NCI-H2171 treated with DMSO at 0.1 percent for 48 hours (cell line): Measurements from ENCODE around the gene KLF13.

Experiments used
- DNase-seq: peaks from one replicate; lab custom pipeline; 2025; lab: John Stamatoyannopoulos, UW

The KLF13 gene

GRCh38 chr15:31332681-31333071 is 6.0 kb downstream of the KLF13 start:
- DNase-seq = no peak

- DNase-seq = no peak
These were observed 6.5 kb downstream of the KLF13 start for GRCh38 chr15:31333119-31333518.

GRCh38 chr15:31333820-31334219 is 7.2 kb downstream of the KLF13 start:
- DNase-seq = no peak

GRCh38 chr15:31335989-31336592 is 9.5 kb downstream of the KLF13 start:
- no peak for DNase-seq

GRCh38 chr15:31336593-31337295 is 10.1 kb downstream of the KLF13 start:
- no peak for DNase-seq

GRCh38 chr15:31337352-31338031 is 10.9 kb downstream of the KLF13 start:
- no peak for DNase-seq

- DNase-seq = peak; percentile 43
These were observed 11.8 kb downstream of the KLF13 start for GRCh38 chr15:31338318-31338878.

- DNase-seq = peak; percentile 91
These were observed 12.4 kb downstream of the KLF13 start for GRCh38 chr15:31338879-31339557.

- DNase-seq = no peak
These were observed 12.9 kb downstream of the KLF13 start for GRCh38 chr15:31339558-31339895.

- DNase-seq = no peak
These were observed 13.4 kb downstream of the KLF13 start for GRCh38 chr15:31340047-31340446.

GRCh38 chr15:31340592-31340991 is 14.0 kb downstream of the KLF13 start:
- DNase-seq = no peak

GRCh38 chr15:31341071-31341470 is 14.4 kb downstream of the KLF13 start:
- DNase-seq = no peak

GRCh38 chr15:31341496-31342195 is 15.0 kb downstream of the KLF13 start:
- peak; percentile 58 for DNase-seq

GRCh38 chr15:31342381-31342780 is 15.7 kb downstream of the KLF13 start:
- DNase-seq = no peak

GRCh38 chr15:31342781-31343626 is 16.4 kb downstream of the KLF13 start:
- DNase-seq = no peak

- DNase-seq = no peak
These were observed 17.2 kb downstream of the KLF13 start for GRCh38 chr15:31343831-31344230.

- no peak for DNase-seq
These were observed 17.6 kb downstream of the KLF13 start for GRCh38 chr15:31344266-31344665.

GRCh38 chr15:31344823-31345605 is 18.4 kb downstream of the KLF13 start:
- peak; percentile 79 for DNase-seq

GRCh38 chr15:31345606-31346366 is 19.2 kb downstream of the KLF13 start:
- no peak for DNase-seq
